ENCODE measurements around the gene HEPN1.

GRCh38 chr11:124877631-124877909 lies 41.5 kb upstream of the HEPN1 start:
- TF ChIP-seq ZNF274 (IDR thresholded peaks at IDR 0.05; ENCODE audit: low read depth, low read length) (no peak), YY1 (IDR thresholded peaks at IDR 0.05; ENCODE audit: insufficient read depth, insufficient read length) (no peak), SUZ12 (IDR thresholded peaks at IDR 0.05; ENCODE audit: extremely low read depth, insufficient read depth, insufficient read length) (no peak)

Data from NT2/D1 (cell line).